Osteocyte (in vitro differentiated cells): ENCODE data around the gene ITGA3. TPM values are rescaled to one million over a fixed set of nuclear protein-coding genes. Genes with fewer than 3 reads are reported as not detected.

Experiments
- DNase-seq: peaks from one replicate; pipeline ENCODE4 v3.0.0; 2021; ENCODE audit warnings: mixed read lengths; ENCODE audit not compliant: unreplicated experiment; ENCODE audit errors: extremely low spot score
- H3K27ac Mint-ChIP-seq: one replicate; pipeline ENCODE4 v1.8.0; 2021; ENCODE audit warnings: mild to moderate bottlenecking, mixed read lengths; ENCODE audit not compliant: unreplicated experiment
- H3K27me3 Mint-ChIP-seq: one replicate; pipeline ENCODE4 v1.8.0; 2021; ENCODE audit warnings: mixed read lengths; ENCODE audit not compliant: unreplicated experiment
- H3K36me3 Mint-ChIP-seq: one replicate; pipeline ENCODE4 v1.8.0; 2021; ENCODE audit warnings: mixed read lengths; ENCODE audit not compliant: unreplicated experiment
- H3K4me1 Mint-ChIP-seq: one replicate; pipeline ENCODE4 v1.8.0; 2021; ENCODE audit warnings: mixed read lengths; ENCODE audit not compliant: unreplicated experiment
- H3K4me3 Mint-ChIP-seq: one replicate; pipeline ENCODE4 v1.8.0; 2021; ENCODE audit warnings: mild to moderate bottlenecking, moderate library complexity, mixed read lengths; ENCODE audit not compliant: unreplicated experiment
- H3K9me3 Mint-ChIP-seq: one replicate; pipeline ENCODE4 v1.8.0; 2021; ENCODE audit warnings: mixed read lengths; ENCODE audit not compliant: unreplicated experiment
- total RNA-seq: library from RNA; stranded (reverse); gene quantifications from 2 replicates; pipeline ENCODE4 v1.2.1, GENCODE V29; 2021
- TF ChIP-seq, protein P1 (sequence below): fragments of 200-600 bp; sonication (generic); IDR thresholded peaks from 2 replicates; pipeline ENCODE4 v1.5.0; 2021; ENCODE audit warnings: antibody characterized with exemption, mild to moderate bottlenecking, moderate library complexity

ITGA3 gene
- total RNA-seq, 1 donor from 2014 or later = 201 TPM

GRCh38 chr17:50127697-50128361, 71.9 kb downstream of the ITGA3 start:
- Mint-ChIP-seq H3K9me3 (no peaks in the 10 kb centered on the region), H3K27me3 (no peaks in the 10 kb centered on the region), H3K4me3 (peak overlapping the region; percentile 93), H3K27ac (peak overlapping the region; percentile 31), H3K4me1 (peaks cover 38% of the 10 kb centered on the region), H3K36me3 (no peaks in the 10 kb centered on the region)
- TF ChIP-seq, protein P1, sequence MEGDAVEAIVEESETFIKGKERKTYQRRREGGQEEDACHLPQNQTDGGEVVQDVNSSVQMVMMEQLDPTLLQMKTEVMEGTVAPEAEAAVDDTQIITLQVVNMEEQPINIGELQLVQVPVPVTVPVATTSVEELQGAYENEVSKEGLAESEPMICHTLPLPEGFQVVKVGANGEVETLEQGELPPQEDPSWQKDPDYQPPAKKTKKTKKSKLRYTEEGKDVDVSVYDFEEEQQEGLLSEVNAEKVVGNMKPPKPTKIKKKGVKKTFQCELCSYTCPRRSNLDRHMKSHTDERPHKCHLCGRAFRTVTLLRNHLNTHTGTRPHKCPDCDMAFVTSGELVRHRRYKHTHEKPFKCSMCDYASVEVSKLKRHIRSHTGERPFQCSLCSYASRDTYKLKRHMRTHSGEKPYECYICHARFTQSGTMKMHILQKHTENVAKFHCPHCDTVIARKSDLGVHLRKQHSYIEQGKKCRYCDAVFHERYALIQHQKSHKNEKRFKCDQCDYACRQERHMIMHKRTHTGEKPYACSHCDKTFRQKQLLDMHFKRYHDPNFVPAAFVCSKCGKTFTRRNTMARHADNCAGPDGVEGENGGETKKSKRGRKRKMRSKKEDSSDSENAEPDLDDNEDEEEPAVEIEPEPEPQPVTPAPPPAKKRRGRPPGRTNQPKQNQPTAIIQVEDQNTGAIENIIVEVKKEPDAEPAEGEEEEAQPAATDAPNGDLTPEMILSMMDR = no peak
- no peak for DNase-seq

GRCh38 chr17:50128441-50129352, 72.8 kb downstream of the ITGA3 start:
- Mint-ChIP-seq H3K4me1 (peaks cover 40% of the 10 kb centered on the region), H3K36me3 (no peaks in the 10 kb centered on the region), H3K9me3 (no peaks in the 10 kb centered on the region), H3K27me3 (no peaks in the 10 kb centered on the region), H3K4me3 (peak overlapping the region; percentile 93), H3K27ac (peak overlapping the region; percentile 94)
- TF ChIP-seq, protein P1 = no peak
- DNase-seq = no peak

- DNase-seq = no peak
- no peaks in the 10 kb centered on the region for H3K36me3 Mint-ChIP-seq
- TF ChIP-seq, protein P1 = no peak
- H3K9me3 Mint-ChIP-seq = no peaks in the 10 kb centered on the region
- no peak overlapping the region for H3K27ac Mint-ChIP-seq
- H3K4me3 Mint-ChIP-seq = peak overlapping the region; percentile 93
- H3K27me3 Mint-ChIP-seq = no peaks in the 10 kb centered on the region
- peaks cover 40% of the 10 kb centered on the region for H3K4me1 Mint-ChIP-seq
Observed at GRCh38 chr17:50129353-50129727, 73.4 kb downstream of the ITGA3 start.

- peak within 1 kb of the TSS; percentile 94 for H3K27ac Mint-ChIP-seq
- H3K9me3 Mint-ChIP-seq = no peaks in the 10 kb centered on the region
- H3K4me1 Mint-ChIP-seq = peaks cover 45% of the 10 kb centered on the region
- TF ChIP-seq, protein P1 = no peak
- H3K4me3 Mint-ChIP-seq = peak within 1 kb of the TSS; percentile 93
- DNase-seq = no peak
- H3K27me3 Mint-ChIP-seq = no peaks in the 10 kb centered on the region
- H3K36me3 Mint-ChIP-seq = no peaks in the 10 kb centered on the region
Observed at GRCh38 chr17:50129728-50130558, 74.0 kb downstream of the ITGA3 start, which contains the start of gene SAMD14. SAMD14 (minus strand) TSS chr17:50130160; CDS start chr17:50124959, 5,201 bp downstream.
